Mesenchymal stem cell (in vitro differentiated cells and primary cell): ENCODE results near the gene HOXC13.

Experiments
- DNase-seq: peaks from one replicate; pipeline ENCODE4 v3.0.0-alpha.2; 2013
- H2AFZ ChIP-seq: one replicate; pipeline ENCODE4 v1.6.1; 2013; ENCODE audit warnings: low read depth, mild to moderate bottlenecking, control low read depth, inconsistent platforms, low read length, moderate library complexity
- H2AK5ac ChIP-seq: 2 replicates; pipeline ENCODE4 v1.6.1; 2013; ENCODE audit warnings: low read length, moderate library complexity, mild to moderate bottlenecking, inconsistent platforms; ENCODE audit not compliant: severe bottlenecking
- H2BK120ac ChIP-seq: one replicate; pipeline ENCODE4 v1.6.1; 2013; ENCODE audit warnings: low read depth, mild to moderate bottlenecking, inconsistent platforms, low read length, moderate library complexity
- H2BK12ac ChIP-seq, 2 experiments: one replicate each; pipeline ENCODE4 v1.6.1; 2013; ENCODE audit warnings: inconsistent platforms in 2 of 2, low read length in 2 of 2, mild to moderate bottlenecking in 2 of 2, moderate library complexity in 2 of 2, control low read depth in 1 of 2
- H2BK15ac ChIP-seq: one replicate; pipeline ENCODE4 v1.6.1; 2013; ENCODE audit warnings: mild to moderate bottlenecking, low read depth, inconsistent platforms; ENCODE audit not compliant: poor library complexity, severe bottlenecking
- H2BK5ac ChIP-seq: 2 replicates; pipeline ENCODE4 v1.6.1; 2013; ENCODE audit warnings: low read depth, mild to moderate bottlenecking, low read length, control low read depth, inconsistent platforms; ENCODE audit not compliant: poor library complexity, severe bottlenecking
- H3K14ac ChIP-seq, 2 experiments: one replicate each; pipeline ENCODE4 v1.6.1; 2013; ENCODE audit warnings: inconsistent platforms in 2 of 2, low read length in 2 of 2, control low read depth in 1 of 2, mild to moderate bottlenecking in 1 of 2, moderate library complexity in 1 of 2
- H3K18ac ChIP-seq, 2 experiments: one replicate each; pipeline ENCODE4 v1.6.1; 2013; ENCODE audit warnings: inconsistent platforms in 2 of 2, low read length in 2 of 2, control low read depth in 1 of 2, low read depth in 1 of 2, mild to moderate bottlenecking in 1 of 2
- H3K23ac ChIP-seq, 2 experiments: one replicate each; pipeline ENCODE4 v1.6.1; 2013; ENCODE audit warnings: inconsistent platforms in 2 of 2, low read length in 2 of 2, mild to moderate bottlenecking in 2 of 2, moderate library complexity in 2 of 2, control low read depth in 1 of 2
- H3K27ac ChIP-seq: 2 replicates; pipeline ENCODE4 v1.5.1; 2013; ENCODE audit warnings: mild to moderate bottlenecking, moderate library complexity, low read length, control low read depth, inconsistent platforms; ENCODE audit not compliant: poor library complexity, severe bottlenecking
- H3K27me3 ChIP-seq, 2 experiments: 2 replicates each; pipeline versions ENCODE4 v1.6.1 to v1.7.0; 2013; ENCODE audit warnings: low read length in 2 of 2, mild to moderate bottlenecking in 2 of 2, moderate library complexity in 2 of 2, control low read depth in 1 of 2, inconsistent platforms in 1 of 2; ENCODE audit not compliant: control insufficient read depth in 1 of 2, insufficient read depth in 1 of 2
- H3K36me3 ChIP-seq, 2 experiments: 2 replicates each; pipeline versions ENCODE4 v1.6.1 to v1.7.0; 2013; ENCODE audit warnings: low read length in 2 of 2, control low read depth in 1 of 2, inconsistent platforms in 1 of 2, low read depth in 1 of 2, mild to moderate bottlenecking in 1 of 2; ENCODE audit not compliant: insufficient read depth in 2 of 2, control insufficient read depth in 1 of 2
- H3K4ac ChIP-seq, 2 experiments: one replicate each; pipeline ENCODE4 v1.6.1; 2013; ENCODE audit warnings: inconsistent platforms in 2 of 2, low read length in 2 of 2, mild to moderate bottlenecking in 2 of 2, moderate library complexity in 2 of 2, control low read depth in 1 of 2, low read depth in 1 of 2
- H3K4me1 ChIP-seq: 2 replicates; pipeline ENCODE4 v1.6.1; 2013; ENCODE audit warnings: low read depth, low read length, control low read depth; ENCODE audit not compliant: control insufficient read depth, insufficient read depth
- H3K4me2 ChIP-seq: 2 replicates; pipeline ENCODE4 v1.6.1; 2013; ENCODE audit warnings: low read length, mild to moderate bottlenecking, inconsistent platforms; ENCODE audit not compliant: poor library complexity, severe bottlenecking
- H3K4me3 ChIP-seq, 2 experiments: 2 replicates each; pipeline versions ENCODE4 v1.5.1 to v1.7.0; 2013; ENCODE audit warnings: low read length in 2 of 2, mild to moderate bottlenecking in 2 of 2, control low read depth in 1 of 2, low read depth in 1 of 2; ENCODE audit not compliant: insufficient read depth in 1 of 2
- H3K79me1 ChIP-seq: replicated peaks from 2 replicates; pipeline ENCODE4 v1.6.1; 2013; ENCODE audit warnings: mild to moderate bottlenecking, control low read depth, low read length, inconsistent platforms; ENCODE audit not compliant: poor library complexity, severe bottlenecking
- H3K9ac ChIP-seq: 2 replicates; pipeline ENCODE4 v1.7.0; 2013; ENCODE audit warnings: mild to moderate bottlenecking, low read length, moderate library complexity
- H3K9me3 ChIP-seq: 2 replicates; pipeline ENCODE4 v1.7.0; 2013; ENCODE audit warnings: mild to moderate bottlenecking, low read length; ENCODE audit not compliant: control insufficient read depth
- H4K8ac ChIP-seq: one replicate; pipeline ENCODE4 v1.6.1; 2013; ENCODE audit warnings: inconsistent platforms, mild to moderate bottlenecking, low read length, moderate library complexity
- H4K91ac ChIP-seq: one replicate; pipeline ENCODE4 v1.6.1; 2013; ENCODE audit warnings: mild to moderate bottlenecking, low read length, inconsistent platforms
- WGBS: methylation state at CpG from one replicate; pipeline ENCODE4 v1.1.7; 2013; ENCODE audit warnings: mixed read lengths; 5-methylcytosine and 5-hydroxymethylcytosine counted together

Gene HOXC13

GRCh38 chr12:53907103-53907502 lies 31.5 kb upstream of the HOXC13 start:
- H2BK120ac ChIP-seq = no peak overlapping the region
- H3K4me1 ChIP-seq = no peaks in the 10 kb centered on the region
- DNase-seq = no peak
- no peak overlapping the region for H3K9ac ChIP-seq
- no peak overlapping the region for H3K23ac ChIP-seq
- H3K79me1 ChIP-seq = no peaks in the 10 kb centered on the region
- H3K4me3 ChIP-seq = no peak overlapping the region
- peaks cover 3% of the 10 kb centered on the region for H3K9me3 ChIP-seq
- H3K4ac ChIP-seq = no peak overlapping the region
- no peak overlapping the region for H3K18ac ChIP-seq
- H4K8ac ChIP-seq = no peak overlapping the region
- no peak overlapping the region for H2BK15ac ChIP-seq
- no peak overlapping the region for H2AFZ ChIP-seq
- H3K27me3 ChIP-seq = peaks cover 34 to 73% of the 10 kb centered on the region in 2 experiments
- H3K36me3 ChIP-seq = no peaks in the 10 kb centered on the region
- H2BK12ac ChIP-seq = no peak overlapping the region
- 69% methylated on average over 3 of the region's 3 CpGs for WGBS
- no peak overlapping the region for H2BK5ac ChIP-seq
- H2AK5ac ChIP-seq = no peak overlapping the region
- no peak overlapping the region for H3K14ac ChIP-seq
- no peak overlapping the region for H4K91ac ChIP-seq
- H3K4me2 ChIP-seq = no peak overlapping the region
- H3K27ac ChIP-seq = no peak overlapping the region

GRCh38 chr12:53916788-53917655 lies 21.6 kb upstream of the HOXC13 start:
- H2BK15ac ChIP-seq = no peak overlapping the region
- no peak overlapping the region for H3K14ac ChIP-seq
- H3K36me3 ChIP-seq = no peaks in the 10 kb centered on the region
- H3K4me3 ChIP-seq = no peak overlapping the region
- no peak overlapping the region for H2AFZ ChIP-seq
- H4K91ac ChIP-seq = no peak overlapping the region
- no peaks in the 10 kb centered on the region for H3K79me1 ChIP-seq
- no peak overlapping the region for H2BK5ac ChIP-seq
- no peak overlapping the region for H2BK120ac ChIP-seq
- H3K4me2 ChIP-seq = no peak overlapping the region
- WGBS = 67% methylated on average over 2 of the region's 5 CpGs
- no peak for DNase-seq
- no peaks in the 10 kb centered on the region for H3K9me3 ChIP-seq
- no peak overlapping the region for H3K27ac ChIP-seq
- H3K9ac ChIP-seq = no peak overlapping the region
- H2BK12ac ChIP-seq = no peak overlapping the region
- H3K4me1 ChIP-seq = no peaks in the 10 kb centered on the region
- H3K27me3 ChIP-seq = peaks cover 33 to 65% of the 10 kb centered on the region in 2 experiments
- no peak overlapping the region for H3K23ac ChIP-seq
- no peak overlapping the region for H2AK5ac ChIP-seq
- no peak overlapping the region for H3K4ac ChIP-seq
- H3K18ac ChIP-seq = no peak overlapping the region
- H4K8ac ChIP-seq = no peak overlapping the region

- H3K79me1 ChIP-seq = no peaks in the 10 kb centered on the region
- H3K36me3 ChIP-seq = no peaks in the 10 kb centered on the region
- H3K18ac ChIP-seq = no peak overlapping the region
- peaks cover 20% of the 10 kb centered on the region for H3K9me3 ChIP-seq
- H2BK120ac ChIP-seq = no peak overlapping the region
- H3K9ac ChIP-seq = no peak overlapping the region
- no peak overlapping the region for H2AK5ac ChIP-seq
- no peak overlapping the region for H3K4me3 ChIP-seq
- no peak overlapping the region for H2AFZ ChIP-seq
- H3K27me3 ChIP-seq = peaks cover 79 to 96% of the 10 kb centered on the region in 2 experiments
- H2BK12ac ChIP-seq = no peak overlapping the region
- 58% methylated on average over 1 of the region's 2 CpGs for WGBS
- H3K4ac ChIP-seq = no peak overlapping the region
- no peak overlapping the region for H4K8ac ChIP-seq
- H3K23ac ChIP-seq = no peak overlapping the region
- no peak overlapping the region for H2BK15ac ChIP-seq
- H3K27ac ChIP-seq = no peak overlapping the region
- no peak overlapping the region for H4K91ac ChIP-seq
- DNase-seq = no peak
- H3K4me2 ChIP-seq = no peak overlapping the region
- H3K4me1 ChIP-seq = no peaks in the 10 kb centered on the region
- H2BK5ac ChIP-seq = no peak overlapping the region
- H3K14ac ChIP-seq = no peak overlapping the region
These were observed 13.9 kb upstream of the HOXC13 start for GRCh38 chr12:53924521-53925405.
